Kidney epithelial cell (primary cell): ENCODE results near the gene ZNF649. TPM values are rescaled to one million over a fixed set of nuclear protein-coding genes. Genes with fewer than 3 reads are reported as not detected.

Experiments used
- DNase-seq: peaks from one replicate; pipeline ENCODE4 v3.0.0-alpha.2; 2010; ENCODE audit warnings: low read depth
- H3K27me3 ChIP-seq: 2 replicates; pipeline ENCODE4 v1.6.0; 2011; ENCODE audit warnings: low read length; ENCODE audit not compliant: control insufficient read depth, insufficient read depth
- H3K36me3 ChIP-seq: 2 replicates; pipeline ENCODE4 v1.5.1; 2011; ENCODE audit warnings: low read length; ENCODE audit not compliant: control insufficient read depth, insufficient read depth
- H3K4me3 ChIP-seq: 2 replicates; pipeline ENCODE4 v1.5.1; 2011; ENCODE audit warnings: low read depth, mild to moderate bottlenecking, control low read depth, low read length
- CTCF ChIP-seq: IDR thresholded peaks from 2 replicates; pipeline ENCODE4 v1.5.1; 2011; ENCODE audit warnings: mild to moderate bottlenecking, moderate library complexity, low read length, control low read depth, inconsistent platforms; ENCODE audit not compliant: insufficient read depth, poor library complexity, severe bottlenecking
- total RNA-seq: library from RNA; depleted of rRNA; stranded (reverse); fragments of >200 nt; gene quantifications from 2 replicates; pipeline ENCODE4 v1.2.3, GENCODE V29; 2015

ZNF649 gene
- total RNA-seq, 1 donor from 2014 or later, result 10.3 TPM

GRCh38 chr19:51901860-51902259 lies 3.0 kb downstream of the ZNF649 start:
- Histone ChIP-seq H3K36me3 (no peaks in the 10 kb centered on the region), H3K27me3 (no peaks in the 10 kb centered on the region), H3K4me3 (no peak overlapping the region)
- no peak for TF ChIP-seq CTCF
- no peak for DNase-seq

- Histone ChIP-seq H3K36me3 (peaks cover 6% of the 10 kb centered on the region), H3K27me3 (no peaks in the 10 kb centered on the region), H3K4me3 (no peak overlapping the region)
- DNase-seq, result no peak
- no peak for TF ChIP-seq CTCF
Observed at GRCh38 chr19:51891193-51891747, 13.5 kb downstream of the ZNF649 start.

GRCh38 chr19:51889934-51890333 lies 14.9 kb downstream of the ZNF649 start:
- no peak for TF ChIP-seq CTCF
- Histone ChIP-seq H3K27me3 (no peaks in the 10 kb centered on the region), H3K36me3 (peaks cover 4% of the 10 kb centered on the region), H3K4me3 (no peak overlapping the region)
- no peak for DNase-seq

DNA sequence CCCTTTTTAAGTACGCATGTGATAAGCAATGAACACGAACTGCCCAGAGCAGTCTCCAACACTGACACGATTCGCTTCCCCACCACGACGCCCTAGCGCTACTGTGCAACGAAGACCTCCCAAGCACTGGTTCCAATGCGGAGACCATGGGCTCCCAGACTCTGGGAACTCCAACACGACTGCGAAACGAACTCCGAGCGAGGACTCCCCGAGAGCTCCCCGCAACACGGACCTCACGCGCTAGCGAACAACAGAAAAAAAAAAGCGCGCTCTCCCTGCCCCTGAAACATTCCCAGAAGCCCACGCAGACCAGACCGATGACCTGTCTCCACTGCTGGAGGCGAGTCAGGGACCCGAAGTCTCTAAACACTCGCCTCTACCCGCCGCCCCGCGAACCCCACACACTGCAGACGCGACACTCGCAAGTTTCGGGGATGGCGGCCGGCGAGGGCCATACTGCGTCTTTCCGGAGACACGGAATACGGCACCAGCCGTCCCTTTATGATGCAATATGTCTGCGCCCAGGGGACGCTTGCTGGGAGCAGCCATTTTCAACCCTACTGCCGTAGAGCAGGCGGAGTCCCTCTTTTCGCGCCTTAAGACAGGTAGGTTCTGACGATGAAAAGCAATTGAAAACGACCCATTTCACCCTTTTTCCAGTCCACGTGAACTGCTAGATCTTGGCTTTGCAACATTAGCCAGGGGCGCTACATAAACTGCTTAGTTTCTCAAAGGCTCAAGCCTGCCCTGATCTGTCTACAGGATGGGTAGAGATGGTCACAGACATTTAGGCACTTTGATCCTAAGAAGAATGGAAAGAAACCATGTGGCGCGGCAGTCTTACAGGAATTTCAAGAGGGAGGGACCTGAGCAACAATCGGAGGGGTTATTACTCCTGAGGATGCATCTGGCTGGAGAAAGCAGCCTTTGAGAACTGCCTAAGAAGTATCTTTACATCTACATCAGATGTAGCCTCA lies 17.0 kb downstream of the ZNF649 start, which contains the start of gene ZNF577:
ZNF577 (minus strand) TSS at position 430 of the 977 bp plus-strand sequence. CDS start 7,569 bp downstream, outside the sequence.
- TF ChIP-seq CTCF, result no peak
- Histone ChIP-seq H3K4me3 (peak within 1 kb of the TSS; percentile 70), H3K36me3 (peaks cover 4% of the 10 kb centered on the region), H3K27me3 (no peaks in the 10 kb centered on the region)
- DNase-seq, result peak; percentile 55

DNA sequence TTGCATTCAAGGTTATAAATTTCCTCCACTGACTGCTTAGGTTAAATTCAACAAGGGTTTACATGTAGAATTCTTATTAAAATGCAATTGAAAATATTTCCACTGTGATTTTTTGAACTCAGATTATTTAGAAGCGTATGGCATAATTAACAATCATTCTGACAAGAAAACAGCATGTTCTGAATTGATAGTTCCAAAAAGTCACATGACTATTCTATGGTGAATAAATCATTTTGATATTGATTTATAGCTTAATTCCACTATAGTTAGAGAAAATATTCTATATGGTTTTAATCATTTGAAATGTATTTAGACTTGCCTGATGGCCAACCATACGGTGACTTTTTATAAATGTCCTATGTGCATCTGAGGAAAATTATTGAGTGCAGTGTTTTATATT lies 20.1 kb downstream of the ZNF649 start:
- H3K36me3 ChIP-seq, result no peaks in the 10 kb centered on the region
- TF ChIP-seq CTCF, result no peak
- H3K4me3 ChIP-seq, result no peak overlapping the region
- H3K27me3 ChIP-seq, result no peaks in the 10 kb centered on the region
- no peak for DNase-seq
